BE2C (cell line): ENCODE measurements around the gene NUP210L.
"Not testable (repeated sequence)": the region's sequence is repeated elsewhere in the genome, so short reads cannot be mapped to it uniquely, and the experiment has no call there.

Experiments used
- DNase-seq: peaks from one replicate; pipeline ENCODE4 v3.0.0-alpha.2; 2020
- H3K27me3 ChIP-seq: fragments of 250-450 bp; sonication (Bioruptor Pico); 2 replicates; pipeline ENCODE4 v1.5.1; 2020; ENCODE audit warnings: mild to moderate bottlenecking
- H3K36me3 ChIP-seq: fragments of 250-450 bp; sonication (Bioruptor Pico); 2 replicates; pipeline ENCODE4 v1.5.1; 2020; ENCODE audit warnings: mild to moderate bottlenecking
- H3K4me1 ChIP-seq: fragments of 250-450 bp; sonication (Bioruptor Pico); 2 replicates; pipeline ENCODE4 v1.5.1; 2020
- H3K4me3 ChIP-seq: 2 replicates; pipeline ENCODE4 v1.5.1; 2011; ENCODE audit warnings: low read depth, low read length
- H3K9me3 ChIP-seq: fragments of 250-450 bp; sonication (Bioruptor Pico); 2 replicates; pipeline ENCODE4 v1.5.1; 2020
- TF ChIP-seq, protein P1 (sequence below): IDR thresholded peaks from 2 replicates; pipeline ENCODE4 v1.5.1; 2012; ENCODE audit warnings: mild to moderate bottlenecking, low read depth, low read length

The NUP210L gene

DNA sequence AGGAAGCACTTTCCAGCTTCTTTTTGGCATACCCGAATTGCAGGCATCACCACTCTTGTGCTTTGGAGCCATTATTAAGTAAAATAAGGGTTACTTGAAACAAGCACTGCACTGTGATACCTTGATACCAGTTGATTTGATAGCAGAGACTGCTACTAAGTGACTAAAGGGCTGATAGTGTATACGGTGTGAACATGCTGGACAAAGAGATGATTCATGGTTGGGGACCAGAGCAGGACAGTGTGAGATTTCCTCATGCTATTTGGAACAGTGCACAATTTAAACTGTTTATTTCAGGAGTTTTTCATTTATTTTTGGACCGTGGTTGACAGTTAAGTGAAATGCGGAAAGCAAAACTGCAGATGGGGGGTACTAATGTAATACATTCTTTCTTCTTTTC is 154.5 kb downstream of the NUP210L start:
- no peak for DNase-seq
- Histone ChIP-seq H3K27me3 (no peaks in the 10 kb centered on the region; the same call in 1 of the 2 replicates), H3K36me3 (no peaks in the 10 kb centered on the region), H3K4me3 (no peak overlapping the region), H3K9me3 (no peaks in the 10 kb centered on the region), H3K4me1 (no peaks in the 10 kb centered on the region)
- TF ChIP-seq, protein P1, sequence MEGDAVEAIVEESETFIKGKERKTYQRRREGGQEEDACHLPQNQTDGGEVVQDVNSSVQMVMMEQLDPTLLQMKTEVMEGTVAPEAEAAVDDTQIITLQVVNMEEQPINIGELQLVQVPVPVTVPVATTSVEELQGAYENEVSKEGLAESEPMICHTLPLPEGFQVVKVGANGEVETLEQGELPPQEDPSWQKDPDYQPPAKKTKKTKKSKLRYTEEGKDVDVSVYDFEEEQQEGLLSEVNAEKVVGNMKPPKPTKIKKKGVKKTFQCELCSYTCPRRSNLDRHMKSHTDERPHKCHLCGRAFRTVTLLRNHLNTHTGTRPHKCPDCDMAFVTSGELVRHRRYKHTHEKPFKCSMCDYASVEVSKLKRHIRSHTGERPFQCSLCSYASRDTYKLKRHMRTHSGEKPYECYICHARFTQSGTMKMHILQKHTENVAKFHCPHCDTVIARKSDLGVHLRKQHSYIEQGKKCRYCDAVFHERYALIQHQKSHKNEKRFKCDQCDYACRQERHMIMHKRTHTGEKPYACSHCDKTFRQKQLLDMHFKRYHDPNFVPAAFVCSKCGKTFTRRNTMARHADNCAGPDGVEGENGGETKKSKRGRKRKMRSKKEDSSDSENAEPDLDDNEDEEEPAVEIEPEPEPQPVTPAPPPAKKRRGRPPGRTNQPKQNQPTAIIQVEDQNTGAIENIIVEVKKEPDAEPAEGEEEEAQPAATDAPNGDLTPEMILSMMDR = no peak

DNA sequence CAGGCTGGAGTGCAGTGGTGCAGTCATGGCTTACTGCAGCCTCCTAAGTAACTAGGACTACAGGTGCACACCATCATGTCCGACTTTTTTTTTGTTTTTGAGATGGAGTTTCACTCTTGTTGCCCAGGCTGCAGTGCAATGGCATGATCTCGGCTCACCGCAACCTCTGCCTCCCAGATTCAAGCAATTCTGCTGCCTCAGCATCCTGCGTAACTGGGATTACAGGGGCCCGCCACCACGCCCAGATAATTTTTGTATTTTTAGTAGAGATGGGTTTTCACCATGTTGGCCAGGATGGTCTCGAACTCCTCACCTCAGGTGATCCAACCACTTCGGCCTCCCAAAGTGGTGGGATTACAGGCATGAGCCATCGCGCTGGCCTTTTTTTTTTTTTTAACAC is 158.0 kb downstream of the NUP210L start:
- H3K36me3 ChIP-seq = peaks cover 26% of the 10 kb centered on the region
- H3K4me3 ChIP-seq, H3K27me3 ChIP-seq, H3K9me3 ChIP-seq, DNase-seq, H3K4me1 ChIP-seq: not testable (repeated sequence)

DNA sequence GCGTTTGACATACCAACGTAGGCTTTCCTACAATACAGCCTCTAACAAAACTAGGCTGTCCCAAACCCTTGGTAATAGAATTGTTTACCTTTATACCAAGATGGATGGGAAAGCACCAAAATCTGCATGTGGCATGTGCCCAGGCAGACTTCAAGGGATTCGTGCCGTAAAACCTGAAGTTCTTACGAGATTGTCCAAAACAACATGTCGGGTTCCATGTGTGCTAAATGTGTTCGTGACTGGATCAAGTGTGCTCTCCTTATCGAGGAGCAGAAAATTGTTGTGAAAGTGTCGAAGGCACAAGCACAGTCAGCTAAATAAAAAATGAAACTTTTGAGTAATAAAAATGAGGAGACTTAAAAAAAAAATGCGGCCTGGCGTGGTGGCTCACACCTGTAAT is 159.2 kb downstream of the NUP210L start:
- H3K4me1 ChIP-seq = peaks cover 3% of the 10 kb centered on the region
- H3K27me3 ChIP-seq = no peaks in the 10 kb centered on the region; the same call in 1 of the 2 replicates
- H3K4me3 ChIP-seq = no peak overlapping the region
- no peak for DNase-seq
- peaks cover 38% of the 10 kb centered on the region for H3K36me3 ChIP-seq
- TF ChIP-seq, protein P1 = no peak
- no peaks in the 10 kb centered on the region for H3K9me3 ChIP-seq

DNA sequence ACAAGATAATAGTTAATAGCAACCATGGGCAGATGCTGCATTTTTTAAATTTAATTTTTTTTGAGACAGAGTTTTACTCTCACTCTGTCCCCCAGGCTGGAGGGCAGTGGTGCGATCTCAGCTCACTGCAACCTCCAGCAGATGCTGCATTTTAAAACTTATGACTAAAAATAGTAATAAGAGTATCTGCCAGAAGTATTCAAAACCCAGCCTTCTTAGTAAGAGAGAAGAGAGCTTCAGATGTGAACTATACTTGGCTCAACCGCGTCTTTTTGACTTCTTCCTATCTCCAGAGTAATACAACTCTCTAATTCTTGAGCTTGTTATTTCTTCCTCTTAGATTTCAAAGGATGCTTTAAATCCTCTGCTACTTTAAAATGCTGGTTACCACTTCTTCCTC is 159.7 kb downstream of the NUP210L start:
- Histone ChIP-seq H3K27me3 (no peaks in the 10 kb centered on the region), H3K4me3 (no peak overlapping the region), H3K9me3 (no peaks in the 10 kb centered on the region), H3K36me3 (peaks cover 38% of the 10 kb centered on the region), H3K4me1 (peaks cover 3% of the 10 kb centered on the region)
- no peak for DNase-seq
- TF ChIP-seq, protein P1 = no peak

DNA sequence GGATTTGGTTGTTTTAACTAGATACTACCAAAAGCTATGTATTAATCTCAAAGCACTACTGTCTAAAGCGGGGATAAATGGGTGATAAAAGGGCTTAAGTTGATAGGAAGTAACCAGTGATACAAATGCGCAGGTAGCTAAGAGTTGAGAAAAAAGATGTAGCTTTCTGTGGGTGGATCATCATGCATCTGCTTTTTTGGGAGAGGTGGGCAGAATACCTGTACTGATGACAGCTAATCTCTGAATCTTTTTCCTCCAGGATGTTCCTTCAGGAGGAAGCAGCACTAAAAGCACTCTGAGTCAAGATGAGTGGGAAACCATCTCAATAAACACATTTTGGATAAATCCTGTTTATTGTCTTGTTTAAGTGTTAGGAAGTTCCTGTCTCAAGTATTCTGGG is 163.1 kb downstream of the NUP210L start:
- Histone ChIP-seq H3K27me3 (no peaks in the 10 kb centered on the region), H3K4me3 (peak overlapping the region; percentile 98), H3K9me3 (no peaks in the 10 kb centered on the region), H3K36me3 (peaks cover 38% of the 10 kb centered on the region), H3K4me1 (peaks cover 6% of the 10 kb centered on the region)
- TF ChIP-seq, protein P1 = no peak
- no peak for DNase-seq

DNA sequence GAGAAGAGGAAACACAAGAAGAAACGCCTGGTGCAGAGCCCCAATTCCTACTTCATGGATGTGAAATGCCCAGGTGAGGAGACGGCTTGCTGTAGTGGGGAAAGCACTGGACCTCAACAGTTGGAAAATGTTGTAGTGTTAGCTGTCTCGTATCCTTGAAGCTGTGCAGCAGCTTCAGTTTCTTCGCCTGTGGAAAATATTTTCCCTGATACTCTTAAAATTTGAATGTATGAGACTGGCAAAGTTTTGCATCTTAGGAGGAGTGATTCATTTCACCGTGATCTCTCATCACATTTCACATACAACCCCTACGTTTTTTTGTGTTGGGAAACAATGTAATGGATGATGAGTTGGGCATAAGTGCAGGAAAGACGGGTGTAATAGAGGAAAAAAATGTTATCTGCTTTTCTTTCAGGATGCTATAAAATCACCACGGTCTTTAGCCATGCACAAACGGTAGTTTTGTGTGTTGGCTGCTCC is 163.7 kb downstream of the NUP210L start:
- TF ChIP-seq, protein P1 = no peak
- no peak for DNase-seq
- no peaks in the 10 kb centered on the region for H3K9me3 ChIP-seq

More for the DNA sequence above, 163.7 kb downstream of the NUP210L start:
- peaks cover 6% of the 10 kb centered on the region for H3K4me1 ChIP-seq
- H3K36me3 ChIP-seq = peaks cover 38% of the 10 kb centered on the region
- H3K4me3 ChIP-seq = peak overlapping the region; percentile 98
- H3K27me3 ChIP-seq = no peaks in the 10 kb centered on the region
